A673 (cell line): Measurements from ENCODE around the gene PPP1R14D. TPM values are rescaled to one million over a fixed set of nuclear protein-coding genes. Genes with fewer than 3 reads are reported as not detected.
A peak's percentile ranks its signal among the peaks of the same experiment; 100 is the strongest.

Experiments
- BruUV-seq: library from RNA; stranded (reverse); fragments of 400-500 nt; replicated peaks from 2 replicates; lab custom pipeline; 2021; lab: Mats Ljungman, UMichigan
- CTCF ChIA-PET: fragments of 300-600 bp; sonication (Branson Sonifier 250); formaldehyde crosslinking; loops from one replicate; lab custom pipeline; 2022; ENCODE audit warnings: antibody characterized with exemption; lab: Charles Lee
- POLR2A ChIA-PET: fragments of 300-600 bp; sonication (Branson Sonifier 250); formaldehyde crosslinking; loops from one replicate; lab custom pipeline; 2022; ENCODE audit warnings: antibody characterized with exemption; ENCODE audit not compliant: low non-redundant PET; lab: Charles Lee
- DNase-seq: peaks from one replicate; pipeline ENCODE4 v3.0.0-alpha.2; 2015; ENCODE audit warnings: low spot score
- H3K27ac ChIP-seq: fragments of 200-600 bp; sonication (generic); 2 replicates; pipeline ENCODE4 v1.5.1; 2016; ENCODE audit warnings: mixed run types, low read depth, mild to moderate bottlenecking, mixed read lengths, antibody characterized with exemption, low read length; ENCODE audit not compliant: poor library complexity, severe bottlenecking
- H3K27me3 ChIP-seq: fragments of 200-600 bp; sonication (generic); replicated peaks from 2 replicates; pipeline ENCODE4 v1.6.1; 2017; ENCODE audit warnings: mixed run types, low read depth, mild to moderate bottlenecking, mixed read lengths, antibody characterized with exemption, low read length; ENCODE audit not compliant: insufficient read depth, poor library complexity
- H3K36me3 ChIP-seq: fragments of 200-600 bp; sonication (generic); 2 replicates; pipeline ENCODE4 v1.6.1; 2016; ENCODE audit warnings: mixed run types, mild to moderate bottlenecking, mixed read lengths, antibody characterized with exemption, low read length; ENCODE audit not compliant: insufficient read depth, poor library complexity, severe bottlenecking
- H3K4me1 ChIP-seq: fragments of 200-600 bp; sonication (generic); 2 replicates; pipeline ENCODE4 v1.6.1; 2017; ENCODE audit warnings: mixed run types, mild to moderate bottlenecking, mixed read lengths, antibody characterized with exemption, low read length; ENCODE audit not compliant: insufficient read depth, poor library complexity, severe bottlenecking
- H3K4me3 ChIP-seq: fragments of 200-600 bp; sonication (generic); 2 replicates; pipeline ENCODE4 v1.5.1; 2016; ENCODE audit warnings: low read depth, mixed run types, mild to moderate bottlenecking, mixed read lengths, low read length; ENCODE audit not compliant: poor library complexity, severe bottlenecking
- H3K9me3 ChIP-seq: fragments of 200-600 bp; sonication (generic); 2 replicates; pipeline ENCODE4 v1.6.1; 2016; ENCODE audit warnings: mixed run types, low read depth, mild to moderate bottlenecking, mixed read lengths, antibody characterized with exemption, low read length; ENCODE audit not compliant: poor library complexity, severe bottlenecking
- EZH2 ChIP-seq: fragments of 200-600 bp; sonication (generic); IDR thresholded peaks from 2 replicates; pipeline ENCODE4 v1.6.1; 2017; ENCODE audit warnings: borderline replicate concordance, low read depth, mild to moderate bottlenecking, mixed read lengths, antibody characterized with exemption, low read length; ENCODE audit not compliant: poor library complexity, severe bottlenecking
- intact Hi-C: fragments of 100-400 bp; cut with micrococcal nuclease; formaldehyde crosslinking; loops from one replicate; pipeline ENCODE4 v1.10.0; 2022; ENCODE audit not compliant: unreplicated experiment
- total RNA-seq: library from RNA; stranded (reverse); gene quantifications from 2 replicates; pipeline ENCODE4 v1.2.3, GENCODE V29; 2021
- TF ChIP-seq, protein P1 (sequence below): fragments of 300-800, 200-600 bp; sonication (generic); conservative IDR thresholded peaks from 2 replicates; pipeline ENCODE4 v1.5.1; 2017; ENCODE audit warnings: low read depth, mild to moderate bottlenecking, antibody characterized with exemption, low read length, moderate library complexity, mixed read lengths

PPP1R14D gene
- total RNA-seq, 1 experiment from 2014 or later: not detected

DNA sequence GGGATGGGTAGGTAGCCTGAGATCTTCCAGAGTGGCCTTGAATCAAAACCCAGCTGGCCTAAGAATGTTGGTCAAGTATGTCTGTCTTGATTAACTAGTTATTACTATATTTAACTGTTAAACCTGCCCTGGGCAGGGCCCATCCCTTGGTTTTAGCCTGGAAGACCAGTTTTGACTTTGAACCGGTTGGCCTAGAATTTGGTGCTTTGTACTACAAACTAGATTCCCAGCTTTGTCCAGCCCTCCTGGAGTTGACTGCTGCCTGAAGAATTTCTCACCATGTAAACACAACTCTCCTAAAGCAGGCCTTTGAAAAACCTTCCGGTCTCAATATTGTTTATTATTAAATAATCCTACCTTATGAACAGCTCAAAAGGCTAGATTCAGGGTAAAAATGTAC lies 42.7 kb downstream of the PPP1R14D start:
- no peak overlapping the region for H3K4me3 ChIP-seq

DNA sequence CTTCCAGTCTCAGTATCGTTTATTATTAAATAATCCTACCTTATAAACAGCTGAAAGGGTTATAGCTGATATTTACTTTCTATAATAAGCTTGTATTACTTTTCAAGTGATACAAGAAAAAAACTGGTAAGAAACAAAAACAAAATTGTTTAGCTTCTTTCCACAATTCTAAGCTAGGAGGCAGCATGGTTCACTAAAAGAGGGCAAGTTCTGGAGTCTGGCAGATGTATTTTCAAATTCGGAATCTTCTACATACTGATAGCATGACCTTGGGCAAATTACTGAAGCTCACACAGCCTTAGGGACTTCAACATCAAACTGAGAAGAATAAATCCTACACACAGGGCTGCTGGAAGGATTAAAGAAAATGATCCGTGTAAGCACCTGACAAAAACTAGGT lies 43.3 kb downstream of the PPP1R14D start:
- intact Hi-C loops: no loop called here
- H3K27me3 ChIP-seq: no peaks in the 10 kb centered on the region
- no TSS peak for BruUV-seq
- CTCF ChIA-PET: interaction anchor here (0.6 kb wide), 1 partner anchor 39 kb away, joined by 4 read pairs; no protein-coding TSS in a partner anchor
- no peak overlapping the region for H3K27ac ChIP-seq
- peaks cover 11% of the 10 kb centered on the region for H3K4me1 ChIP-seq
- no peak for DNase-seq
- POLR2A ChIA-PET: no interaction called here
- TF ChIP-seq, protein P1, sequence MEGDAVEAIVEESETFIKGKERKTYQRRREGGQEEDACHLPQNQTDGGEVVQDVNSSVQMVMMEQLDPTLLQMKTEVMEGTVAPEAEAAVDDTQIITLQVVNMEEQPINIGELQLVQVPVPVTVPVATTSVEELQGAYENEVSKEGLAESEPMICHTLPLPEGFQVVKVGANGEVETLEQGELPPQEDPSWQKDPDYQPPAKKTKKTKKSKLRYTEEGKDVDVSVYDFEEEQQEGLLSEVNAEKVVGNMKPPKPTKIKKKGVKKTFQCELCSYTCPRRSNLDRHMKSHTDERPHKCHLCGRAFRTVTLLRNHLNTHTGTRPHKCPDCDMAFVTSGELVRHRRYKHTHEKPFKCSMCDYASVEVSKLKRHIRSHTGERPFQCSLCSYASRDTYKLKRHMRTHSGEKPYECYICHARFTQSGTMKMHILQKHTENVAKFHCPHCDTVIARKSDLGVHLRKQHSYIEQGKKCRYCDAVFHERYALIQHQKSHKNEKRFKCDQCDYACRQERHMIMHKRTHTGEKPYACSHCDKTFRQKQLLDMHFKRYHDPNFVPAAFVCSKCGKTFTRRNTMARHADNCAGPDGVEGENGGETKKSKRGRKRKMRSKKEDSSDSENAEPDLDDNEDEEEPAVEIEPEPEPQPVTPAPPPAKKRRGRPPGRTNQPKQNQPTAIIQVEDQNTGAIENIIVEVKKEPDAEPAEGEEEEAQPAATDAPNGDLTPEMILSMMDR: no peak
- TF ChIP-seq EZH2: no peak
- no peaks in the 10 kb centered on the region for H3K36me3 ChIP-seq
- no peaks in the 10 kb centered on the region for H3K9me3 ChIP-seq
- no peak overlapping the region for H3K4me3 ChIP-seq

More for the DNA sequence above, 42.7 kb downstream of the PPP1R14D start:
- Histone ChIP-seq H3K27me3 (no peaks in the 10 kb centered on the region), H3K36me3 (no peaks in the 10 kb centered on the region), H3K9me3 (no peaks in the 10 kb centered on the region), H3K4me1 (peaks cover 11% of the 10 kb centered on the region), H3K27ac (no peak overlapping the region)
- CTCF ChIA-PET: interaction anchor here (0.5 kb wide), 1 partner anchor 39 kb away, joined by 9 read pairs; no protein-coding TSS in a partner anchor
- intact Hi-C loops: no loop called here
- POLR2A ChIA-PET: no interaction called here
- BruUV-seq: no TSS peak
- no peak for DNase-seq
- TF ChIP-seq, protein P1: no peak
- TF ChIP-seq EZH2: no peak

DNA sequence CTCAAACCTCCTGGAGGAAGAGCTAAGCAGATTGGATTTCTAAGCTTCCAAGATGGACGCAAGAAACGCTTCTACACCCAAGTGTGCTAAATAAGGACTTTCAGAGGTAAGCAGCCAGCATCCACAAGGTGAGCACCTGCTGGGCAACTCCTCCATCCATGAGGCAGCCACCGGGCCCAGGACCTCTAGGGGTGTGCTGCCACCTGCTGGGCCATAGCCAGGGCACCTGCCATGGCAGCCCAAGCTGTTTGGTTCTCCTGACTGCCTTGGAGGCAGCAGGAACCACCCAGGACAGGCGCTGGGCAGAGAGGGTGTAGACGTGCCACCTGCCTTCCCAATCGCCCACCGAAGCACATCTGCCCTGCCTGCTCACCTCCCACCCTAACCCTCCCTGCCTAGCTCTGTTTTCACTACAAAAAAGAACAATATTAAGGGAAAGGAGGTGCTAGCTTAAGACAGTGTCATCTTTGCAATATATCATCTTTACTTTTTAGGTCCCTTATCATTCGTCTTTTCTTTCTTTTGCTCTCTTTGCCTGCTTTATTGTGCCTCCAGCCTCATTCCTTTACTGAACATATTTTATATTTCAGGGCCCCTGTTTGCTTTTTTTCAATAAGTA lies 45.8 kb downstream of the PPP1R14D start:
- H3K9me3 ChIP-seq: no peaks in the 10 kb centered on the region
- H3K27ac ChIP-seq: no peak overlapping the region
- intact Hi-C loops: loop anchor here (2.0 to 5.0 kb wide), 2 partner anchors 104 to 265 kb away; no protein-coding TSS in a partner anchor
- peak; percentile 56 for DNase-seq
- peaks cover 9% of the 10 kb centered on the region for H3K4me1 ChIP-seq
- TF ChIP-seq EZH2: no peak
- TF ChIP-seq, protein P1: peak; percentile 68
- no peak overlapping the region for H3K4me3 ChIP-seq
- CTCF ChIA-PET: interaction anchor here (0.6 to 1.4 kb wide), 6 partner anchors 14 to 193 kb away, joined by 3 to 9 read pairs (median 4); partner anchors contain the start of gene GCHFR
- H3K27me3 ChIP-seq: no peaks in the 10 kb centered on the region
- POLR2A ChIA-PET: no interaction called here
- H3K36me3 ChIP-seq: peaks cover 15% of the 10 kb centered on the region
- BruUV-seq: no TSS peak
